HepG2 (cell line): Measurements from ENCODE around the gene RILP. TPM values are rescaled to one million over a fixed set of nuclear protein-coding genes. Genes with fewer than 3 reads are reported as not detected.

Experiments used
- GATA4 ChIP-seq: sonication (generic); IDR thresholded peaks from 2 replicates; pipeline ENCODE4 v1.6.1; 2016; ENCODE audit warnings: antibody characterized with exemption, low read depth, borderline replicate concordance
- HDAC6 ChIP-seq: fragments of 200-600 bp; sonication (generic); IDR thresholded peaks from 2 replicates; pipeline ENCODE4 v1.7.0; 2017; ENCODE audit warnings: mild to moderate bottlenecking, antibody characterized with exemption, low read length, low read depth
- IRF2 ChIP-seq: IDR thresholded peaks from 2 replicates; pipeline ENCODE4 v1.6.1; 2018; ENCODE audit warnings: missing genetic modification reagents, missing compliant biosample characterization
- KAT7 ChIP-seq: IDR thresholded peaks from 2 replicates; pipeline ENCODE4 v1.6.1; 2018; ENCODE audit warnings: borderline replicate concordance, missing compliant biosample characterization
- NCOA2 ChIP-seq: sonication (generic); formaldehyde crosslinking; IDR thresholded peaks from 2 replicates; pipeline ENCODE4 v1.8.0; 2022; ENCODE audit warnings: inconsistent platforms
- PPARG ChIP-seq: conservative IDR thresholded peaks from 2 replicates; pipeline ENCODE4 v1.6.1; 2016; ENCODE audit warnings: missing biosample characterization, missing genetic modification reagents
- SMAD3 ChIP-seq: sonication (generic); formaldehyde crosslinking; IDR thresholded peaks from 2 replicates; pipeline ENCODE4 v1.4.0; 2020; ENCODE audit warnings: missing genetic modification reagents
- TBL1XR1 ChIP-seq: fragments of 150-350 bp; IDR thresholded peaks from 2 replicates; pipeline ENCODE4 v1.6.1; 2014; ENCODE audit warnings: borderline replicate concordance, low read length; ENCODE audit not compliant: partially characterized antibody
- ZBTB42 ChIP-seq: sonication (generic); formaldehyde crosslinking; IDR thresholded peaks from 2 replicates; pipeline ENCODE4 v1.5.0; 2020; ENCODE audit warnings: mild to moderate bottlenecking, missing genetic modification reagents
- ZMAT3 ChIP-seq: sonication (generic); formaldehyde crosslinking; conservative IDR thresholded peaks from 2 replicates; pipeline ENCODE4 v1.7.0; 2021; ENCODE audit warnings: missing genetic modification reagents
- ZNF260 ChIP-seq: sonication (generic); formaldehyde crosslinking; IDR thresholded peaks from 2 replicates; pipeline ENCODE4 v1.4.0; 2020; ENCODE audit warnings: missing genetic modification reagents, low read depth, mild to moderate bottlenecking, borderline replicate concordance
- ZNF343 ChIP-seq: sonication (generic); formaldehyde crosslinking; IDR thresholded peaks from 2 replicates; pipeline ENCODE4 v1.4.0; 2020; ENCODE audit warnings: mild to moderate bottlenecking, missing genetic modification reagents
- ZNF891 ChIP-seq: sonication (generic); formaldehyde crosslinking; IDR thresholded peaks from 2 replicates; pipeline ENCODE4 v1.5.0; 2020; ENCODE audit warnings: mild to moderate bottlenecking, missing genetic modification reagents
- polyA plus RNA-seq, 8 experiments: library from polyadenylated mRNA; depleted of rRNA in 3 of 8; stranded (reverse) in 7 of 8; unstranded in 1 of 8; fragments of >200 nt; fragmentation: Illumina TruSeq in 4 of 8; extraction: Trizol in 4 of 8; gene quantifications; 2 replicates each; pipeline versions ENCODE4 v1.2.1 to v1.2.3, GENCODE V29; 2011 to 2016; ENCODE audit warnings: low read depth in 4 of 8, missing spikeins in 1 of 8, mixed read lengths in 1 of 8; ENCODE audit not compliant: insufficient read depth in 1 of 8
- total RNA-seq, 5 experiments: library from RNA; depleted of rRNA; stranded (reverse); fragments of >200 nt; fragmentation: Illumina TruSeq; extraction: Trizol; gene quantifications; 2 replicates each; pipeline ENCODE4 v1.2.3, GENCODE V29; 2016; ENCODE audit warnings: low read depth in 1 of 5
- TF ChIP-seq, protein P1 (sequence below): IDR thresholded peaks from 2 replicates; pipeline ENCODE4 v1.6.1; 2016; ENCODE audit warnings: low read depth, missing genetic modification reagents, missing compliant biosample characterization
- TF ChIP-seq, protein P2 (sequence below): IDR thresholded peaks from 2 replicates; pipeline ENCODE4 v1.6.1; 2016; ENCODE audit warnings: missing biosample characterization, missing genetic modification reagents, low read depth
- TF ChIP-seq, protein P3 (sequence below): sonication (generic); formaldehyde crosslinking; IDR thresholded peaks from 2 replicates; pipeline ENCODE4 v1.8.0; 2022; ENCODE audit warnings: mild to moderate bottlenecking, missing genetic modification reagents, borderline replicate concordance
- TF ChIP-seq, protein P4 (sequence below): sonication (generic); formaldehyde crosslinking; conservative IDR thresholded peaks from 2 replicates; pipeline ENCODE4 v1.4.0; 2020; ENCODE audit warnings: missing genetic modification reagents
- TF ChIP-seq, protein P5 (sequence below): sonication (generic); formaldehyde crosslinking; IDR thresholded peaks from 2 replicates; pipeline ENCODE4 v1.5.1; 2020; ENCODE audit warnings: missing genetic modification reagents, mild to moderate bottlenecking, borderline replicate concordance

RILP gene
- total and polyA plus RNA-seq, 2 of the 13 experiments (the other 11 are each of a cell fraction or from before 2014, with no cell fraction given), result 6.6 to 8.1 TPM

DNA sequence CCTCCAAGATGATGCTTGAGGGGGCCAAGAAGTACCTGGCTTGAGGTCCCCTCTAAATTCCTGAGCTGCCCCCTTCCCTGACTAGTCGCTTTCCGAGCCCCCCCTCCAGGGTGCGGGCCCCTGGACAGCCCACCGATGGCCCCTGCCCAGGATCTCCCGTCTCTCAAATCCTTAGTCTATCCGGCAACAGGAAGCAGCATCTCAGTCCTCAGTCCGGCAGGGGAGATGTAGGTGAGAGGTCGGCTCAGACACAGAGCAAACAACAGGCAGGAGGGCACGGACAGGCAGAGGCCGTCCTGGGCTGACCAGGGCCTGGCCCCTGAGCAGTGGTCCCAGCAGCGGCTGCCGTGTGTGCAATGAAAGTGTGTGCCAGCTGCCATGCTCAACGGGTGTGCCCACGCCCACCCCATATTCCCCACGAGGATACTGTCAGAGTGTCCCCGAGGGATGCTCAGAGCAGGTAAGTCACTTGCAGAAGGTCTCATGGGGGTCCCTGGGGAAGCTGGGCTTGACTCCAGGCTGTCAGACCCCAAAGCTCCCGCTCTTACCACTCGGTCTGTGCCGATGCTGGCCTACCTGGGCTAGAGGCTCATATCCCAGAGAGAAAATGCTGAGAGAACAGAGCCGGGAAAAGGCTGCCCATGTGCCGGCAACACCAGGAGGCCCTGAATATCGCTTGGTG, 28.3 kb downstream of the RILP start (continued):
- TF ChIP-seq ZNF260 (CRISPR knock-in tag) (no peak), ZBTB42 (CRISPR knock-in tag) (no peak), TBL1XR1 (no peak), NCOA2 (CRISPR knock-in tag) (no peak), SMAD3 (CRISPR knock-in tag) (no peak), HDAC6 (no peak), KAT7 (CRISPR knock-in tag) (no peak), ZMAT3 (CRISPR knock-in tag) (no peak; the same call in 1 of the 2 replicates), ZNF891 (no peak), PPARG (CRISPR knock-in tag) (peak; percentile 99), ZNF343 (no peak), IRF2 (CRISPR knock-in tag) (no peak), GATA4 (no peak)
- TF ChIP-seq, protein P1, sequence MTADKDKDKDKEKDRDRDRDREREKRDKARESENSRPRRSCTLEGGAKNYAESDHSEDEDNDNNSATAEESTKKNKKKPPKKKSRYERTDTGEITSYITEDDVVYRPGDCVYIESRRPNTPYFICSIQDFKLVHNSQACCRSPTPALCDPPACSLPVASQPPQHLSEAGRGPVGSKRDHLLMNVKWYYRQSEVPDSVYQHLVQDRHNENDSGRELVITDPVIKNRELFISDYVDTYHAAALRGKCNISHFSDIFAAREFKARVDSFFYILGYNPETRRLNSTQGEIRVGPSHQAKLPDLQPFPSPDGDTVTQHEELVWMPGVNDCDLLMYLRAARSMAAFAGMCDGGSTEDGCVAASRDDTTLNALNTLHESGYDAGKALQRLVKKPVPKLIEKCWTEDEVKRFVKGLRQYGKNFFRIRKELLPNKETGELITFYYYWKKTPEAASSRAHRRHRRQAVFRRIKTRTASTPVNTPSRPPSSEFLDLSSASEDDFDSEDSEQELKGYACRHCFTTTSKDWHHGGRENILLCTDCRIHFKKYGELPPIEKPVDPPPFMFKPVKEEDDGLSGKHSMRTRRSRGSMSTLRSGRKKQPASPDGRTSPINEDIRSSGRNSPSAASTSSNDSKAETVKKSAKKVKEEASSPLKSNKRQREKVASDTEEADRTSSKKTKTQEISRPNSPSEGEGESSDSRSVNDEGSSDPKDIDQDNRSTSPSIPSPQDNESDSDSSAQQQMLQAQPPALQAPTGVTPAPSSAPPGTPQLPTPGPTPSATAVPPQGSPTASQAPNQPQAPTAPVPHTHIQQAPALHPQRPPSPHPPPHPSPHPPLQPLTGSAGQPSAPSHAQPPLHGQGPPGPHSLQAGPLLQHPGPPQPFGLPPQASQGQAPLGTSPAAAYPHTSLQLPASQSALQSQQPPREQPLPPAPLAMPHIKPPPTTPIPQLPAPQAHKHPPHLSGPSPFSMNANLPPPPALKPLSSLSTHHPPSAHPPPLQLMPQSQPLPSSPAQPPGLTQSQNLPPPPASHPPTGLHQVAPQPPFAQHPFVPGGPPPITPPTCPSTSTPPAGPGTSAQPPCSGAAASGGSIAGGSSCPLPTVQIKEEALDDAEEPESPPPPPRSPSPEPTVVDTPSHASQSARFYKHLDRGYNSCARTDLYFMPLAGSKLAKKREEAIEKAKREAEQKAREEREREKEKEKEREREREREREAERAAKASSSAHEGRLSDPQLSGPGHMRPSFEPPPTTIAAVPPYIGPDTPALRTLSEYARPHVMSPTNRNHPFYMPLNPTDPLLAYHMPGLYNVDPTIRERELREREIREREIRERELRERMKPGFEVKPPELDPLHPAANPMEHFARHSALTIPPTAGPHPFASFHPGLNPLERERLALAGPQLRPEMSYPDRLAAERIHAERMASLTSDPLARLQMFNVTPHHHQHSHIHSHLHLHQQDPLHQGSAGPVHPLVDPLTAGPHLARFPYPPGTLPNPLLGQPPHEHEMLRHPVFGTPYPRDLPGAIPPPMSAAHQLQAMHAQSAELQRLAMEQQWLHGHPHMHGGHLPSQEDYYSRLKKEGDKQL (CRISPR knock-in tag), result no peak
- TF ChIP-seq, protein P2, sequence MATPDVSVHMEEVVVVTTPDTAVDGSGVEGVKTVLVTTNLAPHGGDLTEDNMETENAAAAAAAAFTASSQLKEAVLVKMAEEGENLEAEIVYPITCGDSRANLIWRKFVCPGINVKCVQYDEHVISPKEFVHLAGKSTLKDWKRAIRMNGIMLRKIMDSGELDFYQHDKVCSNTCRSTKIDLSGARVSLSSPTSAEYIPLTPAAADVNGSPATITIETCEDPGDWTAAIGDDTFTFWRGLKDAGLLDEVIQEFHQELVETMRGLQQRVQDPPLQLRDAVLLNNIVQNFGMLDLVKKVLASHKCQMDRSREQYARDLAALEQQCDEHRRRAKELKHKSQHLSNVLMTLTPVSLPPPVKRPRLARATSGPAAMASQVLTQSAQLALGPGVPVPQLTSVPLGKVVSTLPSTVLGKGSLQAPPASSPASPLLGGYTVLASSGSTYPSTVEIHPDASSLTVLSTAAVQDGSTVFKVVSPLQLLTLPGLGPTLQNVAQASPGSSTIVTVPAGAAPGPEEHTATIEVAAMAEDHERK, result no peak
- TF ChIP-seq, protein P3, sequence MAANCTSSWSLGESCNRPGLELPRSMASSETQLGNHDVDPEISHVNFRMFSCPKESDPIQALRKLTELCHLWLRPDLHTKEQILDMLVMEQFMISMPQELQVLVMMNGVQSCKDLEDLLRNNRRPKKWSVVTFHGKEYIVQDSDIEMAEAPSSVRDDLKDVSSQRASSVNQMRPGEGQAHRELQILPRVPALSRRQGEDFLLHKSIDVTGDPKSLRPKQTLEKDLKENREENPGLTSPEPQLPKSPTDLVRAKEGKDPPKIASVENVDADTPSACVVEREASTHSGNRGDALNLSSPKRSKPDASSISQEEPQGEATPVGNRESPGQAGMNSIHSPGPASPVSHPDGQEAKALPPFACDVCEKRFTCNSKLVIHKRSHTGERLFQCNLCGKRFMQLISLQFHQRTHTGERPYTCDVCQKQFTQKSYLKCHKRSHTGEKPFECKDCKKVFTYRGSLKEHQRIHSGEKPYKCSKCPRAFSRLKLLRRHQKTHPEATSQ, result no peak
- TF ChIP-seq, protein P4, sequence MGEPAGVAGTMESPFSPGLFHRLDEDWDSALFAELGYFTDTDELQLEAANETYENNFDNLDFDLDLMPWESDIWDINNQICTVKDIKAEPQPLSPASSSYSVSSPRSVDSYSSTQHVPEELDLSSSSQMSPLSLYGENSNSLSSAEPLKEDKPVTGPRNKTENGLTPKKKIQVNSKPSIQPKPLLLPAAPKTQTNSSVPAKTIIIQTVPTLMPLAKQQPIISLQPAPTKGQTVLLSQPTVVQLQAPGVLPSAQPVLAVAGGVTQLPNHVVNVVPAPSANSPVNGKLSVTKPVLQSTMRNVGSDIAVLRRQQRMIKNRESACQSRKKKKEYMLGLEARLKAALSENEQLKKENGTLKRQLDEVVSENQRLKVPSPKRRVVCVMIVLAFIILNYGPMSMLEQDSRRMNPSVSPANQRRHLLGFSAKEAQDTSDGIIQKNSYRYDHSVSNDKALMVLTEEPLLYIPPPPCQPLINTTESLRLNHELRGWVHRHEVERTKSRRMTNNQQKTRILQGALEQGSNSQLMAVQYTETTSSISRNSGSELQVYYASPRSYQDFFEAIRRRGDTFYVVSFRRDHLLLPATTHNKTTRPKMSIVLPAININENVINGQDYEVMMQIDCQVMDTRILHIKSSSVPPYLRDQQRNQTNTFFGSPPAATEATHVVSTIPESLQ, result no peak
- TF ChIP-seq, protein P5, sequence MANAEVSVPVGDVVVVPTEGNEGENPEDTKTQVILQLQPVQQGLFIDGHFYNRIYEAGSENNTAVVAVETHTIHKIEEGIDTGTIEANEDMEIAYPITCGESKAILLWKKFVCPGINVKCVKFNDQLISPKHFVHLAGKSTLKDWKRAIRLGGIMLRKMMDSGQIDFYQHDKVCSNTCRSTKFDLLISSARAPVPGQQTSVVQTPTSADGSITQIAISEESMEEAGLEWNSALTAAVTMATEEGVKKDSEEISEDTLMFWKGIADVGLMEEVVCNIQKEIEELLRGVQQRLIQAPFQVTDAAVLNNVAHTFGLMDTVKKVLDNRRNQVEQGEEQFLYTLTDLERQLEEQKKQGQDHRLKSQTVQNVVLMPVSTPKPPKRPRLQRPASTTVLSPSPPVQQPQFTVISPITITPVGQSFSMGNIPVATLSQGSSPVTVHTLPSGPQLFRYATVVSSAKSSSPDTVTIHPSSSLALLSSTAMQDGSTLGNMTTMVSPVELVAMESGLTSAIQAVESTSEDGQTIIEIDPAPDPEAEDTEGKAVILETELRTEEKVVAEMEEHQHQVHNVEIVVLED (CRISPR knock-in tag), result no peak
